NCI-H2227 (cell line): ENCODE measurements around the gene TMPRSS13.

Experiments
- DNase-seq: peaks from one replicate; lab custom pipeline; 2025; ENCODE audit not compliant: unreplicated experiment; lab: John Stamatoyannopoulos, UW

TMPRSS13 gene

GRCh38 chr11:117857734-117858414 is 71.3 kb downstream of the TMPRSS13 start:
- no peak for DNase-seq

- DNase-seq = peak; percentile 44
Observed at GRCh38 chr11:117855912-117856651, 73.1 kb downstream of the TMPRSS13 start.

- DNase-seq = no peak
Observed at GRCh38 chr11:117855186-117855845, 73.9 kb downstream of the TMPRSS13 start.

- no peak for DNase-seq
Observed at GRCh38 chr11:117852309-117852708, 76.9 kb downstream of the TMPRSS13 start.

GRCh38 chr11:117851852-117852251 is 77.3 kb downstream of the TMPRSS13 start:
- DNase-seq = no peak

DNA sequence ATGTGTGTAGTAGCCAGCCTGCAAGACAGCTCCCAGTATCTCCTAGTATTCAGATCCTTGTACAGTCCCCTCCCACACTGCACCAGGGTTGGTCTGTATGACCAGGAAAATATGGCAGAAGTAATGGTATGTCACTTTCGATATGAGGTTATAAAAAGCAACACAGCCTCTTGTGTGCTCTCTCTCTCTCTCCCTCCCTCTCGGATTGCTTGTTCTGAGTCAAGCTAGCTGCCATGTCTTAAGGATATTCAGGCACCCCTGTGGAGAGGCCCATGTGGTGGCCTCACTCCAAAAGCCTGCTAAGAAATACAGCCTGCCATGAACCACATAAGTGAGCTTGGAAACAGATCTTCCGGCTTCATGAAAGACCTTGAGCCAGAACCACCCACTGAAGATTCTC is 78.1 kb downstream of the TMPRSS13 start:
- peak; percentile 44 for DNase-seq
